Measurements from ENCODE around the gene MSI2. TPM values are rescaled to one million over a fixed set of nuclear protein-coding genes. Genes with fewer than 3 reads are reported as not detected.

The MSI2 gene
- total RNA-seq, 1 donor from 2014 or later: 31.3 TPM

DNA sequence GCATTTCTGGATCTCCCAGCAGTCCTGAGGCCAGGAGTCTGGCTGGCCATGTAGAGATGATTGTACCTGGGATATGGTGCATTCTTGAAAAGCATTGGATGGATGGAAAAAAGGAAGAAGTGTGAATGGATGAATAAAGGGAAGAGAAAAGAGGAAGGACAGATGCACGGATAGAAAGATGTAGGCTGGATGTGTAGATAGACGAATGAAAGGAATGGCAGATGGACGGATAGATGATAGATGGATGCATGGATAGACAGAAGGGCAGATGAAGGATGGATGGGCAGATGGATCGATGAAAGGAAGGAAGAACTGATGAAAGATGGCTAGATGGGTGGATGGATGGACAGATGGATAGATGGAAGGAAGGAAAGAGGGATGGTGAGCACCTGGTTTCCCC, 210.9 kb downstream of the MSI2 start:
- H3K9me3 ChIP-seq: no peaks in the 10 kb centered on the region
- intact Hi-C loops (cut with DNase I): no loop called here
- ATAC-seq (no peak), DNase-seq (no peak)
- no peaks in the 10 kb centered on the region for H3K36me3 ChIP-seq
- TF ChIP-seq, protein P1, sequence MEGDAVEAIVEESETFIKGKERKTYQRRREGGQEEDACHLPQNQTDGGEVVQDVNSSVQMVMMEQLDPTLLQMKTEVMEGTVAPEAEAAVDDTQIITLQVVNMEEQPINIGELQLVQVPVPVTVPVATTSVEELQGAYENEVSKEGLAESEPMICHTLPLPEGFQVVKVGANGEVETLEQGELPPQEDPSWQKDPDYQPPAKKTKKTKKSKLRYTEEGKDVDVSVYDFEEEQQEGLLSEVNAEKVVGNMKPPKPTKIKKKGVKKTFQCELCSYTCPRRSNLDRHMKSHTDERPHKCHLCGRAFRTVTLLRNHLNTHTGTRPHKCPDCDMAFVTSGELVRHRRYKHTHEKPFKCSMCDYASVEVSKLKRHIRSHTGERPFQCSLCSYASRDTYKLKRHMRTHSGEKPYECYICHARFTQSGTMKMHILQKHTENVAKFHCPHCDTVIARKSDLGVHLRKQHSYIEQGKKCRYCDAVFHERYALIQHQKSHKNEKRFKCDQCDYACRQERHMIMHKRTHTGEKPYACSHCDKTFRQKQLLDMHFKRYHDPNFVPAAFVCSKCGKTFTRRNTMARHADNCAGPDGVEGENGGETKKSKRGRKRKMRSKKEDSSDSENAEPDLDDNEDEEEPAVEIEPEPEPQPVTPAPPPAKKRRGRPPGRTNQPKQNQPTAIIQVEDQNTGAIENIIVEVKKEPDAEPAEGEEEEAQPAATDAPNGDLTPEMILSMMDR (IDR thresholded peaks at IDR 0.05): no peak
- H3K4me3 ChIP-seq: no peak overlapping the region
- H3K27me3 ChIP-seq: no peaks in the 10 kb centered on the region
- H3K4me1 ChIP-seq: no peaks in the 10 kb centered on the region
- no peak overlapping the region for H3K27ac ChIP-seq

DNA sequence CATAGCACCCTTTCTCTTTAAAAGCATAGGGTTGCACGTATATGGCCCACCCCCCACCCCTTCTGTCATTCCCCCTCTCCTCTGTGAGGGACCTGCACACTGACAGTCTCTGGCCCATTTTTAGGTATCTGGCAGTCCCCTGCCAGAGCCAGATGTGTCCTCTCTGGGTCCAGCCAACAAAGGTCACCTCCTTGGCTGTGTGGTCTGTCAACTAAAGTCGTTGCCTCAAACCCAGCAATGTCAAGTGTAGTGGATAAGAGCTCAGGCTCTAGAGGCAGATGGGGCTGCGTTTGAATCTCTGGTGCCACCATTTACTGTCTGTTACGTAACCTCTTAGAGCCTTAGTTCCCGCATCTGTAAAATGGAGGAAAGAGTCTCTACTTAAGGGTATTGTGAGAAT, 211.5 kb downstream of the MSI2 start:
- Histone ChIP-seq H3K9me3 (no peaks in the 10 kb centered on the region), H3K4me3 (no peak overlapping the region), H3K36me3 (no peaks in the 10 kb centered on the region), H3K27ac (no peak overlapping the region), H3K27me3 (no peaks in the 10 kb centered on the region), H3K4me1 (peaks cover 2% of the 10 kb centered on the region)
- DNase-seq: no peak
- intact Hi-C loops (cut with DNase I): no loop called here
- ATAC-seq: no peak
- TF ChIP-seq, protein P1 (IDR thresholded peaks at IDR 0.05): no peak

DNA sequence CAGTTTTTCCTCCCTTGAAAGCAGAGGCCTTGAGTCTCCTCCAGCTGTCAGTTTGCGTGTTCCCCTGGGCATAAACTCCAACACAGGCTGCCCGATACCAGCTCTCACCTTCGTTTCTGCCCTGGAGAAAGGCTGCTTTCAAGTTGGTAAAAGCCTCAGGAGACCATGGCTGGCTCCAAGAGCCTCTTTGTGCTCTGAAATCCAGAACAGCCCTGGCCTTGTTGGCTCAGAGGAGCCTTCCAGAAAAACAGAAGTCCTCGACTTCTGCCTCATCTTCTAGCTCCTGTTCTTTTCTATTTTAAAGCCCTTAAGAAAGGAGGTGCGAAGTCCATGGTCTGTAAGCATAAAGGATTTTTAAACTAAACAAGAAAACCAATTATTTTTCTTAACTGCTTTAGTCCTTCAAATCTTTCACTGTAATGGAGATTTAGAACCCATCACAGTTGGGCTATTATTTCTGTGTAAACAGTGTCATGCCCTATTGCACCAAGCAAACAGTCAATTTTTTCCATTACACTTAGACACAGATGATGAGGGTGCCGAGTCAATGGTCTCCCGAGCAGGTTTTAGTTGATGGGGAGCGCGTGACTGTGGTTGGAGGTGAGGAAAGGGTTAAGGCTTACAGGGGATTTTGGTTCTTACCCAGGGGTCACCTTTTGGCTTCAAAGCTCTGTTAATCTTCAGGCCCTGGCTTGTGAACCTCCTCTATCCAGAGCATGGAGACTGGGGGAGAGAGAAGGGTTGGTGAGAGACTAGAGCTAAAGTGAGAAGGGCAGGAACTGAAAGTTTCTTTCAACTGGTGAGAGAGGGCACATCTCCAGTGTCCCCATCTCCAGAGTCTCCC, 212.8 kb downstream of the MSI2 start:
- H3K27ac ChIP-seq: no peak overlapping the region

DNA sequence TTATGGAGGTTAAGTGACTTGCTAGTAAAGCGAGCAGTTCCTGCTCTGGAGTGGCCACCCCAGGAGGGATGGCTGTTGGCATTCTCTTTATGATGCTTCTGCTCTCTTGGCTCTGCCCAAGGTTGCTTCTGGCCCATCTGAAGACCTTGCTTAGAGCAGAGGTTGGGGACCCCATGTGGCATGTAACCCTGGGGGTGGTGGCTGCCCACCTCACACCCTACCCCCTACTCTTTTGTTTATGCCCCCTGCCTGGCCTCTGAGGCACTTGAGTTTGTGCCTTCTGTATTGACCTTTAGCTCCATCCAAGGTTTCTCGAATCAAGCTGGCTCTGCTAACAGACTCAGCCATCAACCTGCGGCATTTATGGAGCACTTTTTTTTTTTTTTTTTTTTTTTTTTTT, 214.6 kb downstream of the MSI2 start:
- Histone ChIP-seq H3K36me3 (no peaks in the 10 kb centered on the region), H3K27ac (no peak overlapping the region), H3K4me3 (no peak overlapping the region), H3K4me1 (peaks cover 12% of the 10 kb centered on the region), H3K9me3 (no peaks in the 10 kb centered on the region), H3K27me3 (no peaks in the 10 kb centered on the region)
- TF ChIP-seq, protein P1 (IDR thresholded peaks at IDR 0.05): no peak
- intact Hi-C loops (cut with DNase I): no loop called here
- DNase-seq (no peak), ATAC-seq (no peak)

More for the DNA sequence above, 212.8 kb downstream of the MSI2 start:
- no peaks in the 10 kb centered on the region for H3K27me3 ChIP-seq
- DNase-seq: no peak
- intact Hi-C loops (cut with DNase I): no loop called here
- TF ChIP-seq, protein P1 (IDR thresholded peaks at IDR 0.05): no peak
- no peaks in the 10 kb centered on the region for H3K36me3 ChIP-seq
- H3K4me3 ChIP-seq: no peak overlapping the region
- H3K4me1 ChIP-seq: peaks cover 12% of the 10 kb centered on the region
- H3K9me3 ChIP-seq: no peaks in the 10 kb centered on the region
- no peak for ATAC-seq

DNA sequence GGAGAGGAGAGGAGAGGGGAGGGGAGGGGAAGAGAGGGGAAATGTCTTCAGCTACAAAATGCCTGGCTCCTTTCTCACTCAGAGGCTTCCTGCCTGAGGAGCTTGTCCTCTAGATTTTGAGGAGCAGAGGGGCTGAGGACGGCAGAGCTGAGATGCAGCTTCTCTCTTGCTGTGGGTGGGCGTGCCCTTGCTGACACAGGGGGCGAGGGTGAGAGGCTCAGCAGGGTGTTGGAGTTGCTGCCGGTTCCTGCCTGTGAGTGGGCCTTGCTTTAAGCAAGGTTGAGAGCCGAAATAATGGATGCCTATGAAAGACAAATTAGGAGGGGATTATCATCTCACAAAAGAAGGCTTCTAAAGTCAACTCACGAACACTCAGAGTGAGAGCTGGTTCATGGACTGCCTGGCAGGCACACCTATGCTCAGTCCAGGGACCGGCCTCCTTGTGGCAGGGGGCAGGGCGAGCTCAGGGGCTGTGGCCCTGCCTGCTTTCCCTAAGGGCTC, 215.6 kb downstream of the MSI2 start:
- TF ChIP-seq, protein P1 (IDR thresholded peaks at IDR 0.05): no peak
- ATAC-seq: no peak
- no peaks in the 10 kb centered on the region for H3K9me3 ChIP-seq
- H3K27ac ChIP-seq: no peak overlapping the region
- no peaks in the 10 kb centered on the region for H3K36me3 ChIP-seq
- H3K27me3 ChIP-seq: no peaks in the 10 kb centered on the region
- H3K4me1 ChIP-seq: peaks cover 12% of the 10 kb centered on the region
- DNase-seq: no peak
- no peak overlapping the region for H3K4me3 ChIP-seq
- intact Hi-C loops (cut with DNase I): no loop called here

All from upper lobe of right lung (tissue), 1 donor.